Gastroesophageal sphincter (tissue), 4 donors: ENCODE measurements around the gene HEPN1. TPM values are rescaled to one million over a fixed set of nuclear protein-coding genes. Genes with fewer than 3 reads are reported as not detected.

ENCODE experiments used
- ATAC-seq: fragments of 150-250 bp; one replicate; pipeline ENCODE4 v1.9.1; 2016; ENCODE audit warnings: mild to moderate bottlenecking, moderate library complexity
- H3K27ac ChIP-seq, 4 donors: fragments of 200-600 bp; sonication (generic) in 3 of 4; 1 replicate in 3 of 4; 2 replicates in 1 of 4; pipeline ENCODE4 v1.5.1; 2016 to 2019
- H3K27me3 ChIP-seq: fragments of 200-600 bp; sonication (generic); one replicate; pipeline ENCODE4 v1.5.1; 2019
- H3K36me3 ChIP-seq, 2 donors: fragments of 200-600 bp; sonication (generic); one replicate each; pipeline ENCODE4 v1.5.1; 2019; ENCODE audit warnings: control low read depth in 1 of 2
- H3K4me1 ChIP-seq, 3 donors: fragments of 200-600 bp; sonication (generic); 1 replicate in 2 of 3; 2 replicates in 1 of 3; pipeline ENCODE4 v1.5.1; 2016 to 2019; ENCODE audit warnings: control low read depth in 2 of 3
- H3K4me3 ChIP-seq, 2 donors: fragments of 200-600 bp; sonication (generic); one replicate each; pipeline ENCODE4 v1.5.1; 2019; ENCODE audit warnings: mild to moderate bottlenecking in 1 of 2, moderate library complexity in 1 of 2
- H3K9me3 ChIP-seq, 3 donors: fragments of 200-600 bp; sonication (generic); one replicate each; pipeline ENCODE4 v1.5.1; 2017 to 2019; ENCODE audit warnings: control low read depth in 2 of 3
- EP300 ChIP-seq: sonication (generic); formaldehyde crosslinking; IDR thresholded peaks from one replicate; pipeline ENCODE4 v1.6.1; 2017; ENCODE audit warnings: antibody characterized with exemption, mild to moderate bottlenecking
- POLR2A ChIP-seq, 2 donors: fragments of 450-650 bp; IDR thresholded peaks; one replicate each; pipeline ENCODE4 v1.6.1; 2017; ENCODE audit warnings: antibody characterized with exemption in 2 of 2, mild to moderate bottlenecking in 2 of 2, moderate library complexity in 1 of 2
- POLR2AphosphoS5 ChIP-seq: sonication (generic); formaldehyde crosslinking; IDR thresholded peaks from one replicate; pipeline ENCODE4 v1.6.1; 2017; ENCODE audit warnings: antibody characterized with exemption
- WGBS, 2 donors: methylation state at CpG; one replicate each; pipeline ENCODE4 v1.1.5; 2018; ENCODE audit warnings: low coverage in 1 of 2; 5-methylcytosine and 5-hydroxymethylcytosine counted together
- total RNA-seq, 4 donors: library from RNA; depleted of rRNA; stranded (reverse); fragments of >200 nt; gene quantifications; one replicate each; pipeline ENCODE4 v1.1.0, GENCODE V29; 2016
- TF ChIP-seq, protein P1 (sequence below), 4 experiments: fragments of 200-600 bp in 2 of 4; fragments of 450-650 bp in 2 of 4; sonication (generic) in 1 of 4; IDR thresholded peaks; one replicate each; pipeline ENCODE4 v1.5.1; 2017 to 2019; ENCODE audit warnings: antibody characterized with exemption in 4 of 4, mild to moderate bottlenecking in 2 of 4, moderate library complexity in 2 of 4

The HEPN1 gene
- total RNA-seq, 4 donors from 2014 or later: 0.67 TPM; not detected in 3

DNA sequence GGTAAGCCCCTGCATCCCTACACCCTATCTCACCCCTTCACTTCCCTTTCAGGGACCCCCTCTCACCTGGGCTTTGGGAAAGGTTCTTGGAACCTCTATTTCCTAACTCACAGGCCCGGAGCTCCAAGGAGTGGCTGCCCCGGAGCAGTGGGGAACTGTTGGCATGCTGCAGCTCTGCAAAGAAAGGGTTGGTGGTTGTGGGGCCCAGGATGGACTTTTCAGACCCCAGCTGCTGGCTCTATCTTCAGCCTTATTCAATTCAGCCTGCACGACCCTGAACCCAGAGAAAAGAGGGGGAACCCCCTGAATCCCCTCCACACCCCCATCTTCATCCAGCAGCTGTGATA, 31.4 kb upstream of the HEPN1 start:
- Histone ChIP-seq H3K4me1 (peaks cover 0 to 40% (median 15%) of the 10 kb centered on the region in 3 donors), H3K4me3 (no peak overlapping the region), H3K27ac (peak overlapping the region in 1 of 4 donors; percentile 31), H3K9me3 (no peaks in the 10 kb centered on the region), H3K36me3 (no peaks in the 10 kb centered on the region), H3K27me3 (peaks cover 29% of the 10 kb centered on the region)
- no peak for TF ChIP-seq POLR2A (IDR thresholded peaks at IDR 0.05)
- TF ChIP-seq, protein P1, sequence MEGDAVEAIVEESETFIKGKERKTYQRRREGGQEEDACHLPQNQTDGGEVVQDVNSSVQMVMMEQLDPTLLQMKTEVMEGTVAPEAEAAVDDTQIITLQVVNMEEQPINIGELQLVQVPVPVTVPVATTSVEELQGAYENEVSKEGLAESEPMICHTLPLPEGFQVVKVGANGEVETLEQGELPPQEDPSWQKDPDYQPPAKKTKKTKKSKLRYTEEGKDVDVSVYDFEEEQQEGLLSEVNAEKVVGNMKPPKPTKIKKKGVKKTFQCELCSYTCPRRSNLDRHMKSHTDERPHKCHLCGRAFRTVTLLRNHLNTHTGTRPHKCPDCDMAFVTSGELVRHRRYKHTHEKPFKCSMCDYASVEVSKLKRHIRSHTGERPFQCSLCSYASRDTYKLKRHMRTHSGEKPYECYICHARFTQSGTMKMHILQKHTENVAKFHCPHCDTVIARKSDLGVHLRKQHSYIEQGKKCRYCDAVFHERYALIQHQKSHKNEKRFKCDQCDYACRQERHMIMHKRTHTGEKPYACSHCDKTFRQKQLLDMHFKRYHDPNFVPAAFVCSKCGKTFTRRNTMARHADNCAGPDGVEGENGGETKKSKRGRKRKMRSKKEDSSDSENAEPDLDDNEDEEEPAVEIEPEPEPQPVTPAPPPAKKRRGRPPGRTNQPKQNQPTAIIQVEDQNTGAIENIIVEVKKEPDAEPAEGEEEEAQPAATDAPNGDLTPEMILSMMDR (IDR thresholded peaks at IDR 0.05): no peak
- TF ChIP-seq EP300: no peak
- TF ChIP-seq POLR2AphosphoS5: no peak
- no CpG with 5 or more reads among the region's 3 CpGs for WGBS, 2 donors
- ATAC-seq: no peak

DNA sequence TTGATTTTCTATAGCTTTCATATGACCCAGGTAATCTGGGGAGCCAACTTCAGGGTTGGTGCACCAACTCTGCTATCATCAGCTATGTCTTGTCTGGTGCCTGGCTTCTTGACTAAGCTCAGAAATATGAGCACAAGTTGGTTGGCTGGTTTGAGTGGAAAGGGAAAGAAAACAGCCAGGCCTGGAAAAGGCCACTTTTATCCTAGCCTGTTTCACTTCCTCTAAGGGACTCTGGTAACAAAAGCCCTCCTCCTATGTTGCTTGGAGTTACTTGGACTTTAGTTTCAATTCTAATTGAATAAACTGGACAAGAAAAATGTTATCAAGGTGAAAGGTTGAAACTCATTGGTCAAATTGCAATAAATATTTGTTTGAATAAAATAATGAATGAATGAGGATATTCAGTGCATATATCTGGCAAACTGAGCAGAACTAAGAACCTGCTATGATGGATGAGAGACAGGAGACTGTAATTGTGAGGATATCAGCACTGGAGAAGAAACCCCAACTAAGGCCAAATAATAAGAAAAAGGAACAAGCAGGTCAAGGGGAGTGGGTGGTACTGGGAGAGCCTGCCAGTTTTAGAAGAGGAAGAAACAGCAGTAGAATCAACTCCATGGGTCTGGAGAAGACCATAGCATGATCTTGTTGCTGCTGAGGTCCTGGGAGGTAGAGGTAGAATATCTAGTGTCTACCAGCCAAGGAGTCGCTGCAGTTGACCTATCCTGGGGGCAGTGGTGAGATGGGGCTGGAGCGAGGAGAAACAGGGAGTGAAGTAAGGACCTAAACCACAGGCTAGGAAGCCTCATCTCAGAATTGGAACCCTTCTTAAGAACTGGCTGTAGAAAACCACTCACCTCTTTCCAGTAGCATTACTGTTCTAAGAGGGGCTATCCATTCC, 29.6 kb upstream of the HEPN1 start:
- H3K36me3 ChIP-seq: no peaks in the 10 kb centered on the region
- WGBS, 2 donors: 75 to 76% methylated on average over 2 of the region's 2 CpGs
- no peaks in the 10 kb centered on the region for H3K9me3 ChIP-seq
- no peak overlapping the region for H3K27ac ChIP-seq
- no peak overlapping the region for H3K4me3 ChIP-seq
- peaks cover 0 to 50% (median 15%) of the 10 kb centered on the region in 3 donors for H3K4me1 ChIP-seq
- ATAC-seq: no peak
- TF ChIP-seq EP300 (no peak), POLR2A (IDR thresholded peaks at IDR 0.05) (no peak), POLR2AphosphoS5 (no peak)
- TF ChIP-seq, protein P1 (IDR thresholded peaks at IDR 0.05): no peak
- peaks cover 29% of the 10 kb centered on the region for H3K27me3 ChIP-seq

GRCh38 chr11:124890151-124890550, 28.9 kb upstream of the HEPN1 start:
- no peak overlapping the region for H3K4me3 ChIP-seq
- WGBS, 2 donors: 92 to 100% methylated on average over 2 of the region's 2 CpGs
- TF ChIP-seq POLR2AphosphoS5: no peak
- TF ChIP-seq POLR2A (IDR thresholded peaks at IDR 0.05): no peak
- TF ChIP-seq, protein P1 (IDR thresholded peaks at IDR 0.05): no peak
- no peak for TF ChIP-seq EP300
- H3K36me3 ChIP-seq: no peaks in the 10 kb centered on the region
- ATAC-seq: no peak
- H3K9me3 ChIP-seq: no peaks in the 10 kb centered on the region
- H3K27ac ChIP-seq: no peak overlapping the region
- H3K27me3 ChIP-seq: peaks cover 28% of the 10 kb centered on the region
- H3K4me1 ChIP-seq: peaks cover 0 to 56% (median 15%) of the 10 kb centered on the region in 3 donors

DNA sequence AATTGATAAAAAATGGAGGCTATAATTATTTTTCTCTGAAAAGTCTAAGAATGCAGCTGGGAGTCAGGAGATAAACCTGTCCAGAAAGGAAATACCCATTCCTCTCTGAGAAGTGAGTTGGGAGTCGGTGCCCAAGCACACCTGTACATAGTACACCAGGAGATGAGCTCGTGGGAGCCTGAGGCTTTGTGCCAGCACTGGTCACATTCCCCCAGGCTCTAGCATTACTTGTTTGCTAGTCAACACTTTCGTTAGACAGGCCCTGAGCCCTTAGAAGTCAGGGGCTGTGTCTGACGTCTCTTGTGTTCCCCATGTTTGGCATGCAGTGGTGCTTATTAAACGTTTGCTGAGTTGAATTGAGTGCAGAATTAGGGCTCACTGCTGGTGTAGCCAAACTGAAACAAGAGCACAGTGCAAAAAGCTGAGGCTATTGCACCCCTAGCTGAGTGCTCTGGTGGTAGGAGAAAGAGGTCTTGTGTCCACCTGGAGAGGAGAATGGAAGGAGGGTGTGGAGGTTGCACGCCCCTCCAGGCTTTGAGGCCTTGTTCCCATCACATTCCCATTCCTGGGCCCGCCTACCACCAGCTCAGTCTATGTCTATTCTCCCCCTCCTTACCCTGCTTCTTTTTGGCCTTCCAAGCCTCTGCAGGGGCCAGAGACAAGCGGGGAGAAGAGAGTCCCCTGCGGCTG, 28.2 kb upstream of the HEPN1 start:
- WGBS, 2 donors: 61 to 65% methylated on average over 6 of the region's 9 CpGs
- TF ChIP-seq EP300 (no peak), POLR2A (IDR thresholded peaks at IDR 0.05) (no peak), POLR2AphosphoS5 (no peak)
- TF ChIP-seq, protein P1 (IDR thresholded peaks at IDR 0.05): no peak
- peak overlapping the region in 3 of 4 donors; percentile 31 to 48 (median 46) for H3K27ac ChIP-seq
- ATAC-seq: no peak
- peaks cover 0 to 56% (median 15%) of the 10 kb centered on the region in 3 donors for H3K4me1 ChIP-seq
- H3K27me3 ChIP-seq: peaks cover 22% of the 10 kb centered on the region
- no peak overlapping the region for H3K4me3 ChIP-seq
- H3K36me3 ChIP-seq: no peaks in the 10 kb centered on the region
- no peaks in the 10 kb centered on the region for H3K9me3 ChIP-seq
